ENCODE data around the gene BMP8B. TPM values are rescaled to one million over a fixed set of nuclear protein-coding genes. Genes with fewer than 3 reads are reported as not detected.

The BMP8B gene, protein sequence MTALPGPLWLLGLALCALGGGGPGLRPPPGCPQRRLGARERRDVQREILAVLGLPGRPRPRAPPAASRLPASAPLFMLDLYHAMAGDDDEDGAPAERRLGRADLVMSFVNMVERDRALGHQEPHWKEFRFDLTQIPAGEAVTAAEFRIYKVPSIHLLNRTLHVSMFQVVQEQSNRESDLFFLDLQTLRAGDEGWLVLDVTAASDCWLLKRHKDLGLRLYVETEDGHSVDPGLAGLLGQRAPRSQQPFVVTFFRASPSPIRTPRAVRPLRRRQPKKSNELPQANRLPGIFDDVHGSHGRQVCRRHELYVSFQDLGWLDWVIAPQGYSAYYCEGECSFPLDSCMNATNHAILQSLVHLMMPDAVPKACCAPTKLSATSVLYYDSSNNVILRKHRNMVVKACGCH
- total RNA-seq, result 0.33 TPM
- long read RNA-seq, result 0 reads

DNA sequence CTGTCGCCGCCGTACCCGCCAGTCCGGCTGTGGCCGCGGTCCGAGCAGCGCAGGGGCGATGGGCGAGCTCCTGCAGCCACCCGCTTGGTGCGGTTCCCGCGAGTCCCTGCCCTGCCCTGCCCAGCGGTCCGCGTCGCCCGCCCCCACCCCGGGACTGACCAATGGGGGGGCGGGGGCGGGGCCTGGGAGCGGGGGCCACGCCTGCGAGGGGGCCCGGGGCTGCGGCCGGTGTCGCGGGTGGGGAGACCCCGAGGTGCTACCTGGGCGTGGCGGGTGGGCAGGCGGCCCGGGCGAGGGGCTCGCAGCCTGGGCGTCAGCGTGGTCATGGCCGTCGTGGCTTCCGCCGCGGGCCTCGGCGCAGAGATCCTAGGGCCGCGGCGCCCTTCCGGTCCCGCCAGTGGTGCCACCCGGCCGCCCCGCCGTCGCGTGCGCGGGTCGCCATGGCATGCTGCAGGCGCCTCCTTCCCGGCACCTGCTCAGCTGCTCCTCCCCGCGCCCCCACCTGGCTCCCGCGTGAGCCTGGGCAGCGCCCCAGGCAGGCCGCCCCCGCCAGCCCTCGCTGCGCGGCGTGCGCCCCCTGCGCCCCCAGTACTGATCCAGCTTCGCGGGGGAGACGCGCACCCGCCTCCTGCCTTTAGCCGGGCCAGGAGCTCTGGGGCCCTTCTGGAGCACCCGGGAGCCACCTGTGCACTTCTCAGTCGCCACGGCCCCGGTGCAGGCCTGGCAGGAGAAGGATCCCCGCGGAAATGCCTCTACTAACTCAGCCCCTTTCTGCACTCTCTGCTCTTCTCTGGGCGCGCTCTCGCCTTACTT, at the start of gene BMP8B:
TSS of gene BMP8B (minus strand) at position 108 of the 813 bp plus-strand sequence. CDS start 380 bp downstream, outside the sequence.
- Histone ChIP-seq H3K36me3 (no peaks in the 10 kb centered on the region), H3K27me3 (ENCODE audit: low read depth) (peaks cover 72% of the 10 kb centered on the region), H3K27ac (replicated peaks) (no peak within 1 kb of the TSS), H3K4me1 (peaks cover 10% of the 10 kb centered on the region), H3K9me3 (replicated peaks) (no peaks in the 10 kb centered on the region), H3K4me3 (peak within 1 kb of the TSS; percentile 67)
- TF ChIP-seq, protein P1, sequence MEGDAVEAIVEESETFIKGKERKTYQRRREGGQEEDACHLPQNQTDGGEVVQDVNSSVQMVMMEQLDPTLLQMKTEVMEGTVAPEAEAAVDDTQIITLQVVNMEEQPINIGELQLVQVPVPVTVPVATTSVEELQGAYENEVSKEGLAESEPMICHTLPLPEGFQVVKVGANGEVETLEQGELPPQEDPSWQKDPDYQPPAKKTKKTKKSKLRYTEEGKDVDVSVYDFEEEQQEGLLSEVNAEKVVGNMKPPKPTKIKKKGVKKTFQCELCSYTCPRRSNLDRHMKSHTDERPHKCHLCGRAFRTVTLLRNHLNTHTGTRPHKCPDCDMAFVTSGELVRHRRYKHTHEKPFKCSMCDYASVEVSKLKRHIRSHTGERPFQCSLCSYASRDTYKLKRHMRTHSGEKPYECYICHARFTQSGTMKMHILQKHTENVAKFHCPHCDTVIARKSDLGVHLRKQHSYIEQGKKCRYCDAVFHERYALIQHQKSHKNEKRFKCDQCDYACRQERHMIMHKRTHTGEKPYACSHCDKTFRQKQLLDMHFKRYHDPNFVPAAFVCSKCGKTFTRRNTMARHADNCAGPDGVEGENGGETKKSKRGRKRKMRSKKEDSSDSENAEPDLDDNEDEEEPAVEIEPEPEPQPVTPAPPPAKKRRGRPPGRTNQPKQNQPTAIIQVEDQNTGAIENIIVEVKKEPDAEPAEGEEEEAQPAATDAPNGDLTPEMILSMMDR (IDR thresholded peaks at IDR 0.05; ENCODE audit: borderline replicate concordance), result no peak
- intact Hi-C loops (cut with micrococcal nuclease), result no loop called here
- peak; percentile 49 for DNase-seq

DNA sequence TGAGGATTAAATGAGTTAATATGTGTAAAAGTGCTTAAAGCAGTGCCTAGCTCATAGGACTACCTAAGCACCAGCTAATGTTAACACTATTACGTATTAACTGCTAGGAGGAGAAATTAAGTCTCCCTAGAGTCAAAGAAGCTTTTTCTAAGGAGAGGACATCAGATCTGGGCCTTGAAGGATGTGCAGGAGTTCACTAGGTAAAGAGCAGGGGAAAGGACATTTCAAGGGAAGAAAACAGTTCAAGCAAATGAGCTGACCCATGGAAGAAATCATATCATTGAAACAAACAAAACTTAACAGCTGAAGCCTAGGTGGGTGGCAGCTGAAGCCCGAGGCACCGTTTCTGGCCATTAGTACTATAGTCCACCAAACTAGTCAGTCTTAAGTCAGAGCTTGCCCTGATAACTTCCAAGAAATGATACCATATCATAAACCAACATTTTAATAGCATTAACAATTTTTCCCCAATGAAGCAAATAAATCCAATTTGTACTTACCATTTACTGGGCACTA, 48.0 kb upstream of the BMP8B start:
- peaks cover 45% of the 10 kb centered on the region for H3K36me3 ChIP-seq

DNA sequence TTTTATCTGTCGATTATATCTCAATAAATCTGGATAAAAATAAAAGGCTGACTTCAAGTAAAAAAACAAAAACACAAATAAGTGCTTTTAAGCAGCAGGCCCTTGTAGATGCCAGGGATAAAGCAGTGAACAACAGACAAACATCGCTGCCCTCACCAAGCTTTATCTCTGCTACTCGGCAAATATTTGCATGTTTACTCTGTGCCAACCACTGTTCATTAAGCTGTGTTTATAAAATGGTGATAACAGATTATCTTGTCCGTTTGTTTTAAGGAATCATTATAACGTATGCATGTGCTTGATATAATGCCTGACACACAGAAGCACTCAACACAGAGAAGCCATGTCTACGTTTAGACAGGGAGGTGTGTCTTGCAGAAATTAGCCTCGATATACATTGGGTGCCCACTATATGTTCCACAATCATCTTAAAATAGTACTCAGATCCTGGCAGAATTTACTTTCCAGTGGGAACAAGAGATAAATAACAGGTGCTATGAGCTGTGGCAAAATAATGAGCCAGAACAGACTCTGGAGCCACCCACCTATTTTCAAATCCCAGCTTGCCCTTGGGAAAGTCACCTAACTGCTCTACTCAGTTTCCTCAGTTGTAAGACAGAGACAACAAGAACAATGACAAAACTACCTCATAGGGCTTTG, 47.4 kb upstream of the BMP8B start:
- H3K27ac ChIP-seq (replicated peaks), result no peak overlapping the region
- no peak for DNase-seq
- peaks cover 39% of the 10 kb centered on the region for H3K36me3 ChIP-seq
- H3K27me3 ChIP-seq (ENCODE audit: low read depth), result no peaks in the 10 kb centered on the region
- H3K4me1 ChIP-seq, result no peaks in the 10 kb centered on the region
- intact Hi-C loops (cut with micrococcal nuclease), result no loop called here
- TF ChIP-seq, protein P1 (IDR thresholded peaks at IDR 0.05; ENCODE audit: borderline replicate concordance), result no peak
- no peak overlapping the region for H3K4me3 ChIP-seq
- no peaks in the 10 kb centered on the region for H3K9me3 ChIP-seq (replicated peaks)

More for the DNA sequence above, 48.0 kb upstream of the BMP8B start:
- Histone ChIP-seq H3K4me3 (no peak overlapping the region), H3K4me1 (no peaks in the 10 kb centered on the region), H3K27ac (replicated peaks) (no peak overlapping the region), H3K9me3 (replicated peaks) (no peaks in the 10 kb centered on the region), H3K27me3 (ENCODE audit: low read depth) (no peaks in the 10 kb centered on the region)
- DNase-seq, result no peak
- TF ChIP-seq, protein P1 (IDR thresholded peaks at IDR 0.05; ENCODE audit: borderline replicate concordance), result no peak
- intact Hi-C loops (cut with micrococcal nuclease), result no loop called here

DNA sequence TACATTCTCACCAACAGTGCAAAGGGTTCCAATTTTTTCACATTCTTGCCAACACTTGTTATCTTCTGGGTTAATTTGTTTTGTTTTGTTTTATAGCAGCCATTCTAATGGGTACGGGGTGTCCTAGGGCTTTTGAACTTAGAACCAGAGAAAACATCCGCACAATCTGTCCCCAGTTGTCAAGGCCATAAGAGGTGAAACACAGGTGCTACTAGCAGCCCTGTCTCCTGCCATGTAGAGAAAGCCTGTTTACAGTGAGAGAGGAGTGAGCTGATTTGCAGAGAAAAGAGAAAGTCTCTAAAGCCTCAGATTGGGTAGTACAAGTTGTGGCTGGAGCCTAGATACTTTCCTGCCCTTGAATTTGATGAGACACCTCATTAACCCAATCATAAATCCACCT, 46.4 kb upstream of the BMP8B start:
- Histone ChIP-seq H3K9me3 (replicated peaks) (no peaks in the 10 kb centered on the region), H3K4me1 (no peaks in the 10 kb centered on the region), H3K27ac (replicated peaks) (no peak overlapping the region), H3K36me3 (peaks cover 30% of the 10 kb centered on the region), H3K27me3 (ENCODE audit: low read depth) (peaks cover 4% of the 10 kb centered on the region), H3K4me3 (no peak overlapping the region)
- DNase-seq, result no peak
- intact Hi-C loops (cut with micrococcal nuclease), result no loop called here
- TF ChIP-seq, protein P1 (IDR thresholded peaks at IDR 0.05; ENCODE audit: borderline replicate concordance), result no peak

Measured in left ventricle myocardium inferior (tissue), 1 donor.